Activated CD4-positive, alpha-beta T cell treated with anti-CD3 and anti-CD28 coated beads, Interleukin-10, Interleukin-2, amounts not matched to agents 100 ng/mL and 50 ng/mL, durations not matched to agents 16 hours and 8 hours (primary cell): ENCODE measurements around the gene MMP13.
"Not testable (repeated sequence)": the region's sequence is repeated elsewhere in the genome, so short reads cannot be mapped to it uniquely, and the experiment has no call there.

Experiments
- DNase-seq: peaks from one replicate; pipeline ENCODE4 v3.0.0-alpha.2; 2020

Gene MMP13

GRCh38 chr11:102935514-102935913, 20.0 kb downstream of the MMP13 start:
- no peak for DNase-seq

GRCh38 chr11:102934735-102935134, 20.8 kb downstream of the MMP13 start:
- DNase-seq: no peak

- DNase-seq: peak; percentile 32
Measured at GRCh38 chr11:102933627-102934026, 21.9 kb downstream of the MMP13 start.

GRCh38 chr11:102932678-102933077, 22.9 kb downstream of the MMP13 start:
- DNase-seq: no peak

- no peak for DNase-seq
Measured at GRCh38 chr11:102930451-102930850, 25.1 kb downstream of the MMP13 start.

GRCh38 chr11:102929972-102930371, 25.6 kb downstream of the MMP13 start:
- DNase-seq: no peak

- no peak for DNase-seq
Measured at GRCh38 chr11:102929166-102929565, 26.4 kb downstream of the MMP13 start.

GRCh38 chr11:102928247-102928646, 27.3 kb downstream of the MMP13 start:
- no peak for DNase-seq

- DNase-seq: no peak
Measured at GRCh38 chr11:102927624-102927990, 27.9 kb downstream of the MMP13 start.

- DNase-seq: no peak
Measured at GRCh38 chr11:102926961-102927623, 28.4 kb downstream of the MMP13 start.

GRCh38 chr11:102926517-102926916, 29.0 kb downstream of the MMP13 start:
- DNase-seq: no peak

GRCh38 chr11:102925988-102926387, 29.5 kb downstream of the MMP13 start:
- DNase-seq: no peak

GRCh38 chr11:102924851-102925380, 30.6 kb downstream of the MMP13 start:
- DNase-seq: no peak

- no peak for DNase-seq
Measured at GRCh38 chr11:102921587-102922220, 33.8 kb downstream of the MMP13 start.

- DNase-seq: no peak
Measured at GRCh38 chr11:102920118-102920684, 35.3 kb downstream of the MMP13 start.

- no peak for DNase-seq
Measured at GRCh38 chr11:102915044-102915375, 40.5 kb downstream of the MMP13 start.

- DNase-seq: peak; percentile 19
Measured at GRCh38 chr11:102914238-102915043, 41.1 kb downstream of the MMP13 start.

- DNase-seq: no peak
Measured at GRCh38 chr11:102912482-102912830, 43.1 kb downstream of the MMP13 start.

- no peak for DNase-seq
Measured at GRCh38 chr11:102911758-102912481, 43.6 kb downstream of the MMP13 start.

- not testable (repeated sequence) for DNase-seq
Measured at GRCh38 chr11:102905848-102906247, 49.7 kb downstream of the MMP13 start.

- not testable (repeated sequence) for DNase-seq
Measured at GRCh38 chr11:102903895-102904294, 51.6 kb downstream of the MMP13 start.

- no peak for DNase-seq
Measured at GRCh38 chr11:102900346-102900745, 55.2 kb downstream of the MMP13 start.
